ENCODE measurements around the gene CSK.

GRCh38 chr15:74842581-74843444, 60.9 kb downstream of the CSK start, which contains the start of gene ULK3:
- TF ChIP-seq CTCF (IDR thresholded peaks at IDR 0.05; ENCODE audit: low read depth, low read length, poor library complexity, severe bottlenecking) (peak; percentile 57), EZH2phosphoT487 (IDR thresholded peaks at IDR 0.05; ENCODE audit: borderline replicate concordance, low read length) (no peak)

Data from DOHH2 (cell line).